H9 (cell line): ENCODE measurements around the gene PM20D2. TPM values are rescaled to one million over a fixed set of nuclear protein-coding genes. Genes with fewer than 3 reads are reported as not detected.

Source experiments
- DNase-seq: peaks from one replicate; pipeline ENCODE4 v3.0.0-alpha.2; 2017
- H2AFZ ChIP-seq: one replicate; pipeline ENCODE4 v1.6.1; 2013; ENCODE audit warnings: mild to moderate bottlenecking, low read length, control low read depth, moderate library complexity
- H2AK5ac ChIP-seq: 2 replicates; pipeline ENCODE4 v1.6.1; 2013; ENCODE audit warnings: low read length, control low read depth, mixed read lengths; ENCODE audit not compliant: insufficient read length
- H2BK120ac ChIP-seq: one replicate; pipeline ENCODE4 v1.6.1; 2013; ENCODE audit warnings: low read depth, mild to moderate bottlenecking, low read length, control low read depth, inconsistent platforms; ENCODE audit not compliant: poor library complexity, severe bottlenecking
- H2BK12ac ChIP-seq: 2 replicates; pipeline ENCODE4 v1.6.1; 2013; ENCODE audit warnings: low read length, control low read depth, mixed read lengths, low read depth; ENCODE audit not compliant: insufficient read length
- H2BK15ac ChIP-seq: 2 replicates; pipeline ENCODE4 v1.6.1; 2013; ENCODE audit warnings: low read depth, low read length, control low read depth
- H2BK20ac ChIP-seq: one replicate; pipeline ENCODE4 v1.6.1; 2013; ENCODE audit warnings: low read depth, mild to moderate bottlenecking, low read length, control low read depth, inconsistent platforms; ENCODE audit not compliant: poor library complexity, severe bottlenecking
- H2BK5ac ChIP-seq: 2 replicates; pipeline ENCODE4 v1.6.1; 2013; ENCODE audit warnings: low read length, control low read depth, mixed read lengths; ENCODE audit not compliant: insufficient read length
- H3K14ac ChIP-seq: 2 replicates; pipeline ENCODE4 v1.6.1; 2013; ENCODE audit warnings: low read length, control low read depth; ENCODE audit not compliant: insufficient read depth
- H3K18ac ChIP-seq: 2 replicates; pipeline ENCODE4 v1.6.1; 2013; ENCODE audit warnings: low read depth, mild to moderate bottlenecking, mixed read lengths, low read length, control low read depth; ENCODE audit not compliant: insufficient read length
- H3K23ac ChIP-seq: 2 replicates; pipeline ENCODE4 v1.6.1; 2013; ENCODE audit warnings: low read length, control low read depth, mixed read lengths, low read depth; ENCODE audit not compliant: insufficient read length
- H3K23me2 ChIP-seq: 2 replicates; pipeline ENCODE4 v1.6.1; 2013; ENCODE audit warnings: low read depth, mild to moderate bottlenecking, mixed read lengths, low read length, control low read depth; ENCODE audit not compliant: insufficient read length, poor library complexity, severe bottlenecking
- H3K27ac ChIP-seq: 2 replicates; pipeline ENCODE4 v1.5.1; 2013; ENCODE audit warnings: low read length, control low read depth, mixed read lengths, low read depth; ENCODE audit not compliant: insufficient read length
- H3K27me3 ChIP-seq: 2 replicates; pipeline ENCODE4 v1.6.1; 2013; ENCODE audit warnings: low read length, control low read depth, inconsistent platforms; ENCODE audit not compliant: insufficient read depth
- H3K4ac ChIP-seq: 2 replicates; pipeline ENCODE4 v1.6.1; 2013; ENCODE audit warnings: low read depth, mild to moderate bottlenecking, control low read depth, inconsistent platforms, low read length, moderate library complexity
- H3K4me1 ChIP-seq: 2 replicates; pipeline ENCODE4 v1.6.1; 2013; ENCODE audit warnings: low read length, control low read depth, inconsistent platforms; ENCODE audit not compliant: insufficient read depth
- H3K4me2 ChIP-seq: 2 replicates; pipeline ENCODE4 v1.6.1; 2013; ENCODE audit warnings: low read length, control low read depth, mixed read lengths; ENCODE audit not compliant: insufficient read length, insufficient read depth
- H3K56ac ChIP-seq: 2 replicates; pipeline ENCODE4 v1.6.1; 2013; ENCODE audit warnings: low read depth, mild to moderate bottlenecking, mixed read lengths, low read length, control low read depth; ENCODE audit not compliant: insufficient read length
- H3K79me1 ChIP-seq: 2 replicates; pipeline ENCODE4 v1.6.1; 2013; ENCODE audit warnings: low read depth, mild to moderate bottlenecking, moderate library complexity, low read length, control low read depth, inconsistent platforms; ENCODE audit not compliant: insufficient read depth, poor library complexity, severe bottlenecking
- H3K79me2 ChIP-seq: 2 replicates; pipeline ENCODE4 v1.6.1; 2013; ENCODE audit warnings: low read length, control low read depth, inconsistent platforms; ENCODE audit not compliant: insufficient read depth
- H3K9ac ChIP-seq: 2 replicates; pipeline ENCODE4 v1.6.1; 2013; ENCODE audit warnings: low read length, control low read depth, mixed read lengths; ENCODE audit not compliant: insufficient read length; ENCODE audit errors: extremely low read depth
- H3K9me3 ChIP-seq: one replicate; pipeline ENCODE4 v1.6.1; 2013; ENCODE audit warnings: low read depth, low read length, inconsistent platforms; ENCODE audit not compliant: control insufficient read depth
- H3T11ph ChIP-seq: one replicate; pipeline ENCODE4 v1.6.1; 2013; ENCODE audit warnings: mild to moderate bottlenecking, low read length, control low read depth, inconsistent platforms
- H4K20me1 ChIP-seq: one replicate; pipeline ENCODE4 v1.6.1; 2013; ENCODE audit not compliant: control insufficient read depth, insufficient read length, insufficient read depth
- H4K5ac ChIP-seq: 2 replicates; pipeline ENCODE4 v1.6.1; 2013; ENCODE audit warnings: low read depth, mild to moderate bottlenecking, mixed read lengths, low read length, control low read depth; ENCODE audit not compliant: insufficient read length
- H4K8ac ChIP-seq: replicated peaks from 2 replicates; pipeline ENCODE4 v1.6.1; 2013; ENCODE audit warnings: low read length, control low read depth, mixed read lengths, low read depth; ENCODE audit not compliant: insufficient read length
- H4K91ac ChIP-seq: 2 replicates; pipeline ENCODE4 v1.6.1; 2013; ENCODE audit warnings: low read depth, mild to moderate bottlenecking, moderate library complexity, mixed read lengths, low read length, control low read depth; ENCODE audit not compliant: insufficient read length
- H3K27ac Mint-ChIP-seq, 3 experiments: 2 replicates in 2 of 3; 3 replicates in 1 of 3; pipeline ENCODE4 v1.8.0; 2020 to 2021; ENCODE audit warnings: mixed read lengths in 3 of 3, mild to moderate bottlenecking in 1 of 3, moderate library complexity in 1 of 3
- H3K27me3 Mint-ChIP-seq: 2 replicates; pipeline ENCODE4 v1.8.0; 2021; ENCODE audit warnings: low read depth, mild to moderate bottlenecking, moderate library complexity, mixed read lengths
- H3K36me3 Mint-ChIP-seq, 3 experiments: 2 replicates in 2 of 3; 3 replicates in 1 of 3; pipeline ENCODE4 v1.8.0; 2020 to 2021; ENCODE audit warnings: low read depth in 3 of 3, mixed read lengths in 3 of 3; ENCODE audit not compliant: insufficient read depth in 1 of 3
- H3K4me1 Mint-ChIP-seq, 2 experiments: 2 replicates each; pipeline ENCODE4 v1.8.0; 2020; ENCODE audit warnings: mixed read lengths in 2 of 2
- H3K4me3 Mint-ChIP-seq, 2 experiments: 2 replicates in 1 of 2; 3 replicates in 1 of 2; pipeline ENCODE4 v1.8.0; 2020 to 2021; ENCODE audit warnings: mild to moderate bottlenecking in 2 of 2, mixed read lengths in 2 of 2, moderate library complexity in 1 of 2
- H3K9me3 Mint-ChIP-seq, 2 experiments: 2 replicates in 1 of 2; 3 replicates in 1 of 2; pipeline ENCODE4 v1.8.0; 2020; ENCODE audit warnings: mild to moderate bottlenecking in 2 of 2, mixed read lengths in 2 of 2, moderate library complexity in 1 of 2
- CTCF ChIP-seq: fragments of 200-600 bp; sonication (generic); conservative IDR thresholded peaks from 3 replicates; pipeline ENCODE4 v1.8.0; 2021; ENCODE audit warnings: antibody characterized with exemption, mild to moderate bottlenecking
- WGBS: extraction: QIAGEN DNeasy Blood & Tissue Kit; methylation state at CpG from one replicate; pipeline ENCODE4 v1.1.7; 2013; ENCODE audit warnings: missing lambda C conversion rate, low lambda C conversion rate, mixed read lengths; ENCODE audit not compliant: insufficient read length; ENCODE audit errors: extremely low coverage; 5-methylcytosine and 5-hydroxymethylcytosine counted together
- total RNA-seq: library from RNA; stranded (reverse); gene quantifications from 2 replicates; pipeline ENCODE4 v1.2.1, GENCODE V29; 2021

The PM20D2 gene
- total RNA-seq, 1 experiment from 2014 or later = 8.3 TPM

- H3K9me3 ChIP-seq = no peaks in the 10 kb centered on the region
- no peak overlapping the region for H4K91ac ChIP-seq
- peaks cover 67% of the 10 kb centered on the region for H3K27me3 Mint-ChIP-seq
- H4K8ac ChIP-seq = no peak overlapping the region
- no CpG with 5 or more reads among the region's 7 CpGs for WGBS
- H2BK20ac ChIP-seq = no peak overlapping the region
- H2BK15ac ChIP-seq = no peak overlapping the region
- H4K20me1 ChIP-seq = no peaks in the 10 kb centered on the region
- peaks cover 5 to 6% of the 10 kb centered on the region in 2 experiments for H3K4me1 Mint-ChIP-seq
- H2AK5ac ChIP-seq = no peak overlapping the region
- H3K18ac ChIP-seq = no peak overlapping the region
- H3K9me3 Mint-ChIP-seq = peaks cover 0 to 3% of the 10 kb centered on the region in 2 experiments; a peak in 1 of 5 replicates
- H3K56ac ChIP-seq = no peak overlapping the region
- DNase-seq = no peak
- H3K27ac ChIP-seq = no peak overlapping the region
- H2BK120ac ChIP-seq = no peak overlapping the region
- H3T11ph ChIP-seq = no peak overlapping the region
- H3K27ac Mint-ChIP-seq = no peak overlapping the region
- peaks cover 12% of the 10 kb centered on the region; the same call in 1 of the 2 replicates for H3K27me3 ChIP-seq
- H3K79me2 ChIP-seq = no peaks in the 10 kb centered on the region
- no peak overlapping the region for H2AFZ ChIP-seq
- no peaks in the 10 kb centered on the region; a peak in 1 of 7 replicates for H3K36me3 Mint-ChIP-seq
- H2BK12ac ChIP-seq = no peak overlapping the region
- no peak overlapping the region for H3K4me3 Mint-ChIP-seq
- no peaks in the 10 kb centered on the region for H3K79me1 ChIP-seq
- H3K4me1 ChIP-seq = no peaks in the 10 kb centered on the region
- no peak overlapping the region for H3K4ac ChIP-seq
- no peak overlapping the region for H3K9ac ChIP-seq
- no peak overlapping the region for H3K4me2 ChIP-seq
- H4K5ac ChIP-seq = no peak overlapping the region
- no peak overlapping the region for H3K14ac ChIP-seq
- no peak overlapping the region for H2BK5ac ChIP-seq
- no peak for TF ChIP-seq CTCF
- no peak overlapping the region for H3K23ac ChIP-seq
- no peaks in the 10 kb centered on the region for H3K23me2 ChIP-seq
These were observed 5.3 kb upstream of the PM20D2 start for GRCh38 chr6:89140347-89141156.
